ENCODE measurements around the gene SSBP3.

Gene SSBP3

DNA sequence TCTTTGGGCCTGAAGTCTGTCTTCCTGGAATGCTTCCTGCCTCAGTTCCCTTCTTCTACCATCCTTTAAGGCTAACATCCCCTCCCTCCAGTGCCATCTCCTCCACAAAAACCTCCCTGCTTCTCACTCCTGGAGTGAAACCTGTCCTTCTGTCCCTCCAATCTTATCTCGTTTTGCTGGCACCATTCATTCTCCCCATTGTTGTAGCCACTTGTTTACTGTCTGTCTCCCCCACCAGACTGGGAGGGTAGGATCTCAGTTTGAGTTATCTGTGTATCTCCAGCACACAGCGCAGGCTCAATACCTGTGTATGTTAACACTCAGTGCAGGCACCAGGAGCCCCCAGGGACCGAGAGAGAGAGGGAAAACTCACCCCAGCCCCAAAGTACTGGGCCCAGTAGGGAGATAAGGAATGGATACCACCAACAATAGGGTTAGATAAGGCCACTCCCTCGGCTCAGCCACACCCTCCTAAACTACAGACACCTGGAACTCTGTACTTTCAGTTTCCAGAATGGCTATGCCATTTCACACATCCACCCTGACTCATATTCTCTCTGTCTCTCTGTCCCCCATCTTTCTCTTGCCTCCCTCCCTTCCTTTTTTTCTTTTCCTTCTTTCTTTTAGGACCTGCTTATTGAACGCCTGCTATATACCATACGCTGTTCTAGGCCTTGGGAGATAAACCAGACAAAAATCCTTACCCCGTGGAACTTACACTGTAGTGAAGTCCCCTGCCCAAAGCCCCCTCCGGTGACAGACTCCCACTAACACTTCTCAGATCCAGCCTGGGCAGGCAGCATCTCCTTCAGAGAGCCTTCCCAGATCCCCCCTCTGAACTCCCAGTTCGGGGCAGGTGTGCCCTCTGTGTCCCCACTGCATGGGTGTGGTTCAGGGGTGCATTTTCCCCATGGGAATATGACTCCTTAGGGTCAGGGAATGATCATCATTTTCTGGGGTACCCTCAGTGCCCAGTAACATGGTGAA is 3.3 kb upstream of the SSBP3 start:
- no peak for DNase-seq (ENCODE audit: low read depth)

DNA sequence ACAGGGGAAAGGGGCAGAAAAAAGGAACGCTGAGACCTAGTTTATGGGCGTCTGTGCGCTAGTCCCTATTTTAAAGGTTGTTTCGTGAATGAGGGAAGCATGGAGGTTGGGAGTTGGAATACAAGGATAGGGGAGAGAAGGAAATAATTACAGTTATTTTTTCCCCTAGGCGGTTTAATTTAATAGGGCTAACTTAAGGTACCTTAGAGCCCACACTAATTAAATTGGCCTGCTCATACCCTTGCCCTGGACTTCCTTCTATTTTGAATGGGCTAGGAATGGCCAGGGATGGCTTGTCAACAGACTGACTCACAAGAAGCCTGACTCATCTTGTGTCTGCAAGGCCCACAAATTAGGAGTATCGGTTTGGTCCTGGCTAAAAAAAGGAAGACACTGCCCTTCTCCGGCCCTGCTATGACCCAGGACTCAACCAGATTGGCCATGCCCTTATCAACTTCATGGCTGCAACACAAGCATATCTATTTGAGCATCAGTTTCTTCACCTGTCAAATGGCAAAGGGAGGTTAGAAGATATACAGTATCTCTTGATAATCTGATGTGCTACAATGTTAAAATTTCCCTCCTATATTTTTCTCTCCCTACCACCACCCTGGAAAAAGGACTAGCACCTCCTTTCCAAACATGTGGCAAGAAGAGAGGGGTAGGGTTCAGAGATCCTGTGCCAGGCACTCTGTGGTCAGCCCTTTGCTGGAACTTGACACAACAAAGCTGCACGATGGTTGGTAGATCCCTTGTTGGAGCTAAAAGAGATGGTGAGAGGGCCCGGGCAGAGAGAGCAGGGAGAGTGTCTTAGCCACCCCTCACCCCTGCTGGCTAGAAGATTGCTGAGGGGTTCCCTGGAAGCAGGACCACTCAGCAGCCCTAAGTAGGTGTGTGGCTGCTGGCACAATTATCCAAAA is 2.2 kb upstream of the SSBP3 start:
- DNase-seq (ENCODE audit: low read depth): no peak

DNA sequence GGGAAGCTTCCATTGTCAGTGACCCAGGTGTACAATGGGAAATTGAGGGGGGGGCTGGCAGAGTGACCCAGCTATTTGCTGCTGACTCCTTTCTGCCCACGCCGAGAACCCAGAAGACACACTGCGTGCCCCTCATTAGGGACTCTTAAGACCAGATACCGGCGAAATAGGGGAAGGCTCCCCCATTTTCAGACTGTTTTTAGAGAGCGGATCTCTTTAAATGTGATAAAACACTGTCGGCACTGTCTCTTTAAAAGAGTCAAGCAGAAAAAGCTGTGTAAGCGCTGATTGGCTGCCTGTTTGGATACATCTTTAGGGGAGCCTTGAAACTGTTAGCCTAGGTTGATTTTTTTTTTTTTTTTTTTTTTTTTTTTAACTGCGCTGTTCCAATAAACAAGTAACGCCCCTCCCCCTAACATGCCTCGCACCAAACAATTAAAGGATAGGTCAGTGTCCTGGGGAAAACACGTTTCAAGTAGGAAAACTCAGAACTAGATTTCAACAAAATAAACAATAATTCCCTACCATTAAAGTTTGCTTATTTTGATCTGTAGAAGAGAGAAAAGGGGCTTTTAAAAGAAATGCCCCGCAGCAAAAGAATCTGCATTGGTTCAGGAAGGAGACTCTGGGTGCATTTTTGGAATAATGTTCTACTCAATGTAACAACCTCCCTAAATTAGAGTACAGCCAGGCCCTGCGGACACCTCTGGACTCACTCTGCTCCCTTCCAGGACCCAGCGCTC is 1.4 kb upstream of the SSBP3 start:
- DNase-seq (ENCODE audit: low read depth): peak; percentile 64

DNA sequence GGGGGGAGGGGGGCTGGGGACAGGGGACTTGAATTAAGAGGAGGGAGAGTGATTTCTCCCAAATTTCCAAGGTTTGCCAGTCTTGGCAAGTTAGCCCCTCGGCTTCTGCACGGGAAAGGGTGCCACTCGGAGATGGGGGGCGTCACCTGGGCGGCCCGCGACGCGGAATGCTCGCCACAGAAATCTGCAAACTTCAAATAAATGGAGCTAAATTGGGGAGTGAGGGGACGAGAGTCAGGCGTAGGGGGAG is 885 bp upstream of the SSBP3 start:
- DNase-seq (ENCODE audit: low read depth): no peak

DNA sequence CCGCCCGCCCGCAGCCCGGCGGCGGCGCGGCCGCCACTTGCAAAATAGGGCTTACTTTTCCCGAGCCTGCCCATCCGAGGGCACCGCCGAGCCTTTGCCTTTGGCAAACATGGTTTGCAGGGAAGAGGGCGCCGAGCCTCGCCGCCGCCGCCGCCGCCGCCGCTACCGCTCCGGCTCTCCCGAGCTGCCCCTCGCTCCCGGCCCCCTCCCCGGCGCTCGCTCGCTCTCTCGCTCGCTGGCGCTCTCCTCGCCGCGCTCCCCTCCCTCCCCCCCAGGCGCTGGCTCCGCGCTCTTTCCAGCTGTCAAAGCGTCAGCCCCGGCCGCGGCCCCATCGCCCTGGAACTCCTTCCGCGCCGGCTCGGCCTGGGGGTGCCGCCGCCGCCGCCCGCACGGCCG is 298 bp downstream of the SSBP3 start:
- no peak for DNase-seq (ENCODE audit: low read depth)

DNA sequence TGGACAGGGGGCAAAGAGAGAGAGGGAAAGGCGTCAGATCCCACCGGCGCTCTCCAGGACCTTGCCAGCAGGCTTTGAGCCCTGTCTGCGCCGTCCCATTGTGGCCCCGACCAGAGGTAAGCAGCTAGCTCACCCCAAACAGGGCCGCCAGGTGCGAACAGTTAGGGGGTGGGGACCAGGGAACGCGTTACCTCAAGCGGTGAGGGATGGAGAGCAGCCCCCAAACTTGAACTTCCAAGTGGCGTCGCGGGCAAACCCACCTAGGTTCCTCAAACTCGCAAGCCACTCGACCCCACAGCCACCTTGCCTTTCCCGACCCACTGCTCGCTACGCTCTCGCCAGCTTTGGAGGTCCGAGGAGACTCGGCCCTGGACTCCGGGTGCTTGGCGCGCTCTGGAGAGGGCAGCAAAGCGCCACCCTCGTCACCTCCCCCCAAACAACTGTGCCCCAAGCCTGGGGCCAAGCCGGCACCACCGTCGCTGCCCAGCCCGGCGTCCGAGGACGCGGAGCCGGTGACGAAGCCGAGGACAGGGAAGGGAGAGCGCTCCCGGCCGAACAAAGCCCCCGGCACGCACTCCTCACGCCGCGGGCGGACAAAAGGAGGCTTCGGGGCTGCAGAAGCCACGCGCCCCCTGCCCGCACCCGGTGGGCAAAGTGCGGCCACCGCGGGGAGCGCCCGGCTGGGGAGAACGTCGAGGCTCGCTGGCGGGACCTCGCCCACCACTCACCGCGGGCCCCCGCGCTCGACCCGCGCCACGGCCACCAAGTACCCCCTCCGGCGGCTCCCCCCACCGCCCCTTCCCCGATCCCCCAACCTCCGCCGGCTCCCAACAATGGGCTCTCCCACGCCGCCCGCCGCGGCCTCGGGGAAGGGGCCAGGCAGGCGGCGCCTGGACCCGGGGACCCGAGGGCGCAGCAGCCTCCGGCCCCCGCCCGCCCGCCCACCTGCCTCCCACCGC is 976 bp downstream of the SSBP3 start:
- no peak for DNase-seq (ENCODE audit: low read depth)

DNA sequence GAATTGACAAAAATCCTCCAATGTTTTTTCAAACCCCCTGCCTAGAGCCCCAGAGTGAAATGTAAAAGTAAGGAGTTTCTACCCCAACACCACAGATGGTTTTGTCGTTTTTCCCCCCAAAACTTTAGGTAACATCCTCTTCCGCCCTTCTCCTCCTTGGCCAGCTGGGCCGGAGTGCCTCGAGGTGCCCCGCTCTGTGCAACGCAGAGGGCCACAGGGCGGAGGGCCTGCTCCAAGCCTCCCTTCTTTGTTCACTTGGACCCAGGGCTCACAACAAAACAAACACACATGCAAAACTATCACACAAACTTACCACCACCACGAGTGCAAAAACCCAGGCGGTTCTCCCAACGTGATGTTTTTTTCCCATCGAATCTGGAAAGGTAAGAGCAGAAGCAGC is 1.9 kb downstream of the SSBP3 start:
- DNase-seq (ENCODE audit: low read depth): no peak

DNA sequence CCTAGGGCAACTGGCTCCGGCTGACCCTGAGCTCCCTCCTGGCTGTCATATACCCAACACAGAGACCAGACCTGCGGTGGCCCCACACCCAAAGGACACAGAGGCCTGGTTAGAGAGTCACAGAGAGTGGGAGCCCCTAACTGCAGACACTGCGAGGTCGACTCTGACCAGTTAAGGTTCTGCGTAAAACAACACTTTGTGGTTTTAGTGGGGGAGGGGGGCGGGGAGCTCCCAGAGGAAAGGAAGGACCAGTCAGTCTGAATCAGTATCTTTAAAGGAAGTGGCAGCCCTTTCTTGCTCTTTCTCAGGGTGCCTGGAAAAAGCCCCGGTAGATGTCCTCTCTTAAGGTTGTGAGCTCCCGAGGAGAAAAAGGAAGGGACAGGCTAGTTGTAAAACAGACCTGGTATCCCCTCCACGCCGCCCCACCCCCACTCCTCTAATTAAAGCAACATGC is 2.4 kb downstream of the SSBP3 start:
- DNase-seq (ENCODE audit: low read depth): no peak

DNA sequence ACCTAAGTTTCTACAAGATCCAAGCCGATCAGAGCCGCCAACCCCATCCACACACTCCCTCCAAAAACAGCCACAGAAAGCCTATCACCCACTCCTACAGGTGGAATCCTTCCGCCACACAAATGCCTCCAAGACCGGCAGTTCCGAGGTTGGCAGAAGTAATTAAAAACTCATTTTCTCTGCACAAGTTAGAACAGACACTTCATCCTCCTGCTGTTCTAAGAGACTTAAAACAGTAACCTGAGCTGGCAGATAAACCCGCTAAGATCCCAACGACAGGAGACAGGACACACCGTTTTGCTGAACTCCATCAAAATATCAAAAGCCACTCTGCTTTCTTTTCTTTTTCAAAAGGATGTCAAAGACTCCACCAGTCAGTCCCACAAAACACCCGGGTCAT is 2.8 kb downstream of the SSBP3 start:
- no peak for DNase-seq (ENCODE audit: low read depth)

DNA sequence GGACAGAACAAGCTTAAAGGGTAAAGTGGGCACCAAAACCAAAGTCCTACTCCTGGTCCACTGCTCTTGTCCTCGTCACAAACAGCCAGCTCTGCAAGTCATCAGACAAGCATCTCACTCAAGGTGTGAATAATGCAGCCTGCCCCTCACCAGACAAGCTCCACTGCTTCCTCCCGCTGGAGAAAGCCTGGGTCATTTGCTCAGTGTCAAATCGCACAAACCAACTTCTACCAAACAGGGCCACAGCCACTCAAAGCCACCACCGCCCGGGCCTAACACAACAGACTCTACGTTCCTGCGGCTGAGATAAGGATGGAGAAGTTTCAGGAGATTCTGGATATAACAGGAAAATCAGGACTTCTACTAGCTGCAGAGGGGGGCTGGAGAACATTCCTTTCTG is 3.3 kb downstream of the SSBP3 start:
- DNase-seq (ENCODE audit: low read depth): no peak

DNA sequence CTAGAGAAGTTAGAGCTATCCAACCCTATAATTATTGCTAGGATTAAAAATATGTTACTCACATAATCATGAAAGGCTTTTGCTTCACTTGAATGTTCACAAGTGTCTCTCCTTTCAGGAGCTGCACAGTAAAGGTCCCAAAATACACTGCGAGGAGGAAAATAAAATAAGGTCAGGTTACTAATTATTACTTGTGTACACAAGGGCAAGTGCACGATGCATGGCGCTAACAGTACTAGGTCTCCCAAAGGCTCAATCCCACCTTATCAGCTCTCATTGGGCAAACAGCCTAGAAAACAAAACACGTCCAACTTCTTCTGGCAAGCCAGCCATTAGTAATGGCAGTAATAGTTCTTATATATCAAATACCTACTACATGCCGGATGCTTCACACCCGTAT is 4.4 kb downstream of the SSBP3 start:
- DNase-seq (ENCODE audit: low read depth): no peak

DNA sequence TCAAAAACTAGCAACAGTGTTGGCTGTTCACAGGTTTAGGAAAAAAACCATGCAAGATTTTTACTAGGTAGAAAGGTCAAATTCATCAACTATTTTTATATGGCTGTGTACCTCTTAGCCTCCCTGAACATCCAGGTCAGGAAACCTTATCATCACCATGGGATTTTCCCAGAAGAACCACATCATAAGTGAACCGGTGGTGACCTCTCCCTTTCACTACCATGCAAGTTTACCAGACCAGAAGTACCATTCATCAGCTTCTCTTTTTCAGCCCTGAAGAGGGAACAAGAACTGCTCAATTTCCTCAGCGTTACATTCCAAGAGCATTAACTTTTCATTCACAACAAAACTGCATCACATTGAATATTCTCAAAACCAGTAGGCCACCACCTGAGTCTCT is 5.9 kb downstream of the SSBP3 start:
- no peak for DNase-seq (ENCODE audit: low read depth)

DNA sequence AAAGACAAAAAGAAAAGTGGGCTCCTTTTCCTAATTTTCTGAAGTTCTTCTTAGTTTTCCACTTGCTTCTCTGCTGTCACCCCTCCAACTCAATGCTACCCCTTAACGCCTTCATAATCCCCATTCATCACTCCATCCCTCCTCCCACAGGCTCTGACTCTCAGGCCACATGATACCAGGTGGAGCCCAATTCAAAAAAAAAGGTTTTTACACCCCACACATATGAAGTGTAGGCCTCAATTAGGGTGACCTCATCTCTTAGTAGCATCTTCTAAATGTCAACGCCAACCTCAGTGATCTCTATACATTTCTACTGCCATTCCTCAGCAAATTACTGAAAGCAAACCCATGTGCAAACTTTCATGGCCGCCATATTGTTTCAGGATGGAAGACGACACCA is 6.4 kb downstream of the SSBP3 start:
- no peak for DNase-seq (ENCODE audit: low read depth)

DNA sequence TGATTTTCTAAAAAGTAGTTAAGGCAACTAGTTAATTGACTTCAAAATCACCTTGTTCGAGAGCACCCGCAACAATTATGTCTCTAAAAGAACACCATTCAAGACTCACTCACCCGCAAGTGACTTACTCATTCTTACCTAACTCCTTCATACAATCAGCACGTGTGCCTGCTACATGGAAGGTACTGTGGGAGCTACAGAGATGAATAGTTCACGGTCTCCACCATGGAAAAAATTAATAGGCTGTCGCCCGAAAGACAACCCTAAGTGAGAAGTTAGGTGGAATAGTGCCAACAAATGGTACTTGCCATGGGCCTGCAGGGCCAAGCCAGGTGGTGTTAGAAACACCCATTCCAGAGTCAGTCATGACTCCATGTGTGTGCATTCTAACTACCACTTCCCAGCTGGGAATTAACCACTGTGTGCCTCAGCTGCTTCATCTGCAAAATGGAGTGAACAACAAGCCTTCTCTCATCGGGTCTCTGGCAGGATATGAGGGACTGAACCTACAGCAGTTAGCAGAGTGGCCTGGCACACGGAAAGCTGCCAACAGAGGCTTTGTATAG is 7.1 kb downstream of the SSBP3 start:
- no peak for DNase-seq (ENCODE audit: low read depth)

DNA sequence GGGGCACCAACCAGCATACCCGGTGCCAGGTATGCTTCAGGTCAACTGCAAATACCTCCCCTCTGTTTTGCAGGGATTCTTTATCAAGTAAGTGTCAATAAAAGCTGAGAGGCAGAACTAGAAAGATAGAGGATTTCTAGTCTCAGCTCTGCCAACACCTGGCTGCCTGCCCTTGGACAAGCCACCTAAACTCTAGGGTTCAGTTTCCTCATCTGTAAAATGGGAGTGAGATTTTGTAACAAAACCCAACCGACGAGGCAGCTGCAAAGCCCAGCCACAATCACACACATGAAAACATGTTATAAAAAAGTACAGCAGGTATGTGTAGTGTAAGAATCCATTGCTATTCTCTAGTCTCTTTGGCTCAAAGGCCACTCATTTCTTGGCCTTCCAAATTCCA is 8.2 kb downstream of the SSBP3 start:
- no peak for DNase-seq (ENCODE audit: low read depth)

DNA sequence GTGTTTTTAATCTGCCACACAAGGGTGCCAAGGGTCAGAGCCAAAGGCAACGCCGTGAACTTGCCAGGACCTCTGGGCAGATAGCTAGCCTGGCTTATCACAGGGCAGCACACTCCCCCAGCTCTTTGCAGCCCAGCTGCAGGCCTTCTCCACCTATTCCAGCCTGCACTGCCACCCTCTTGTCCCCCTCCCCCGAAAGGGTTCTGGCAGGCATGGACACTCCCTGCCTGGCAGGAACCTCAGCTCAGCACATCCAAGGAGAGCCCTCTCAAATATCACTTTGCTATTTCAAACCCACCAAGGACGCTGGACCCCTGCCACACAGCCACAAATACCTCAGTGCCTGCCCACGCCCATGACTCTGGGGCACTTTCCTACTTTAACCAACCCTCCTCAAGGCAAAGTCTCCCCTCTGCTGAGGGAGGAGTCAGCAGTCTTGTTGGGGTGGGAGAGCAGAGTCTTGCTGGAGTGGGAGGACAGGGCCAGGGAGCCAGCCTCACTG is 9.1 kb downstream of the SSBP3 start:
- DNase-seq (ENCODE audit: low read depth): no peak

DNA sequence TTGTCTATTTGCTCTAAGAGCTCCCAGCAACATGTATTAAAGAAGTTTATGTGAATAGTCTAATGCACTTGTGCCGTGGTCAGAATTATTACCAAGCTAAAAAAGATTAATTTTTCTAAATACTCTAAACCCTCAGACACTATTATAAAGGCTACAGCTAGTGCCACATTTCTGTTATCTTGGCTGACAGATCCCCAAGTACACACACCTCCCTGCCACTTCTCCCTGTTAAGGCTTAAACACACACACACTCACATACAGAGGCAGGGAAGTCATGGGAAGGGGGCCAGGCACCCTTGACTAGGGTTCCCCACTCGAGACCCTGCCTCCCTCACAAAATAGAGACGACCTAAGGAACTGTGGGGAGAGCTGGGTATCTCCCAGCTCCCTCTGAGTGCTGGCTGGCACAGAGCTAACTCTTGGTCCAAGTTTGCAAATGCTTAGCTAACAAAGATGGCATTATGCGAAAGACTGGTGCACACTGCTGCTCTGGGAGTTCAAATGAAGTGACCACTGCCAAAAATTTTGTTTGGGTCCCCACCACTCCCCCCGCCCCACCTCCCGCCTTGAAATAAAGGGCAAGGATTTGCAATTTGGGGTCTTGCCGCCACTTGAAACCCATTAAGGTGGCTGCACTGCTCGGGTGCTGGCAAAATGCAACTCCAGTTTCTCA is 9.8 kb downstream of the SSBP3 start:
- DNase-seq (ENCODE audit: low read depth): no peak

DNA sequence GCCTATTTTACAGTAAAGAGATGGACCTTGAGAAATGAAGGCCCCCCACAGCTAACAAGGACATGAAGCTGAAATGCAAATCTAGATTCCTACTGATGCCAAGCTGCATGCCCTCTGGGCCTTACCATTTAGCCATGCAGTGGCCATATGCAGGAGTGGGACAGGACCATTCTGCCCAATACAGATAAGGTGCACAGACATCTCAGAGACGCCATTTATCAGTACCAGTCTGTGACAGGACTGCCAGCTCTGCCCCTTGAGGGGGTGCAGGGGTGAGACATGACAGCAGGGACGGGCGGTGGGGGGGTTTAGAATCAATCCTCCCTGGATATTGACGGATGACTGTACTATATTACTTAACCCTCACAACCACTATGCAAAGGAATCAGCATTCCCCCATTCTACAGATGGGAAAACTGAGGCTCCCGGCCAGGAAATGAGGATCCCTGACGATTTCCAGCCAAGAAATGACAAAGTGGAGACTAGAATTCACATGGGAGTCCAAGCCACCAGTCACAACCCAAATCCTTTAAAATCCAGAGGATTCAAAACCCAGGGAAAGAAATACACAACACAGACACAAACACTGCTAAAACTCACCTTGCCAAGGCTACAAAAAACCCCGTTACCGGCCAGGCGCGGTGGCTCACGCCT is 10.8 kb downstream of the SSBP3 start:
- DNase-seq (ENCODE audit: low read depth): no peak

DNA sequence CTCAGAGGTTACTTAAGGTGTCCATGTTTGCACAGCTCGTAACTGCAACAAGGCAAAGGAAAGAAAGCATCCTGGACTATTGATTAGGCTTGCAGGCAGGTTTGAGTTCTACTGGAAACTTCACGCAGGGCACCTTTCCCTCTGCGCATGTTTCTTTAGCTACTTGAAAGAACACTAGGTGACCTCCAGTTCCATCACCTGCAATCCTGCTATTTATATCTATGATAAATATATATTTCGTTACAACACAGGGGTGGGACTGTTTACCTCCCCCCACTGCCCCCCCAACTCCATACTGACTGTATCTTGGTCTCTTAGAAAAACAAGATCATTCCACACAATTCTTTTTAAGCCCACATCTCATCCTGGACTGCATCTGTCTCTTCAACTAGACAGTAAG is 12.1 kb downstream of the SSBP3 start:
- no peak for DNase-seq (ENCODE audit: low read depth)

DNA sequence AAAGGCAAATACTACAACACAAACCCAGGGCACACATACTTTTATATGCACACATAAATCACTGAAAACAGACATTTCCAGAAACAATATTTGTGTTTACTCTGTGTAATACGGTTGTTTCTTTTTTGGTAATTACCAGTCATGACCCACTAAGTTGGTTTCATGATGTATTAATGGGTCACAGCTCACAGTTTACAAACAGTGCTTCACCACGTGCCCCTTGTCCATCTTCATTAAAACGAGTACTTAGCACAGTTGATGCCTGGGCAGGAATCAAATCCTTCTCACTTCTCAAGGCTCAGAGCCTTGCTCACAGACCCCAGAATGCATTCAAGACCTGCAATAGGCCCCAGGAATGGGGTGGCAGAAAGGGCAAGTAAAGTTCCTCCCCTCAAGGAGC is 13.8 kb downstream of the SSBP3 start:
- DNase-seq (ENCODE audit: low read depth): no peak
